Measurements from ENCODE around the gene PSIP1.

The PSIP1 gene

DNA sequence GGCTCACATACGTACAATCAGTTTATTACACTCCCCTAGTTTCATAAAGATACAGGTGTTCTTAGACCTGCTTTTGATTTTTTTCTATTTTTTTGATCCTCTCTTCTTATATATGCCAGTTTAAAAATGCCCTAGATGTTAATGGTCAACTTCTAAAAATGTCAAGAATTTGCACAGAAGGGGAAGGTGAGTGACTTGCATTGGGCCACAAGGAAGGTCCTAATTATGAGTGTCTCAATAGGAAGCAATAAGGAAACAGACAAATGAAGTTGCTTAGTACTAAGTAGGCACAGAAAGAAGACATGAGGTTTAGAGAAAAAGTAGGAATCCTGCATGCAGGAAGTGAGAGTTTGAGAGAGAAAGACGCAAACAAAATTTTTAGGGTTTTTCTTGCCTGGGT, 38.8 kb upstream of the PSIP1 start:
- TF ChIP-seq, protein P1, sequence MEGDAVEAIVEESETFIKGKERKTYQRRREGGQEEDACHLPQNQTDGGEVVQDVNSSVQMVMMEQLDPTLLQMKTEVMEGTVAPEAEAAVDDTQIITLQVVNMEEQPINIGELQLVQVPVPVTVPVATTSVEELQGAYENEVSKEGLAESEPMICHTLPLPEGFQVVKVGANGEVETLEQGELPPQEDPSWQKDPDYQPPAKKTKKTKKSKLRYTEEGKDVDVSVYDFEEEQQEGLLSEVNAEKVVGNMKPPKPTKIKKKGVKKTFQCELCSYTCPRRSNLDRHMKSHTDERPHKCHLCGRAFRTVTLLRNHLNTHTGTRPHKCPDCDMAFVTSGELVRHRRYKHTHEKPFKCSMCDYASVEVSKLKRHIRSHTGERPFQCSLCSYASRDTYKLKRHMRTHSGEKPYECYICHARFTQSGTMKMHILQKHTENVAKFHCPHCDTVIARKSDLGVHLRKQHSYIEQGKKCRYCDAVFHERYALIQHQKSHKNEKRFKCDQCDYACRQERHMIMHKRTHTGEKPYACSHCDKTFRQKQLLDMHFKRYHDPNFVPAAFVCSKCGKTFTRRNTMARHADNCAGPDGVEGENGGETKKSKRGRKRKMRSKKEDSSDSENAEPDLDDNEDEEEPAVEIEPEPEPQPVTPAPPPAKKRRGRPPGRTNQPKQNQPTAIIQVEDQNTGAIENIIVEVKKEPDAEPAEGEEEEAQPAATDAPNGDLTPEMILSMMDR (IDR thresholded peaks at IDR 0.05; ENCODE audit: low read length) = no peak
- no peak for TF ChIP-seq EZH2 (IDR thresholded peaks at IDR 0.05; ENCODE audit: borderline replicate concordance, low read length)
- no peaks in the 10 kb centered on the region for H4K20me1 ChIP-seq (ENCODE audit: insufficient read depth, low read length)
- H3K9ac ChIP-seq (ENCODE audit: low read length) = no peak overlapping the region
- H3K27ac ChIP-seq (ENCODE audit: low read depth, low read length, poor library complexity, severe bottlenecking) = no peak overlapping the region
- H3F3A ChIP-seq (ENCODE audit: insufficient read depth, low read length) = no peaks in the 10 kb centered on the region
- H3K36me3 ChIP-seq (ENCODE audit: insufficient read depth, low read length) = no peaks in the 10 kb centered on the region
- H3K4me1 ChIP-seq (ENCODE audit: insufficient read depth, low read length, severe bottlenecking) = peaks cover 18% of the 10 kb centered on the region
- no peak overlapping the region for H3K4me2 ChIP-seq (ENCODE audit: low read length)
- no peaks in the 10 kb centered on the region for H3K9me2 ChIP-seq (ENCODE audit: low read depth, low read length)
- no peaks in the 10 kb centered on the region for H3K27me3 ChIP-seq (ENCODE audit: insufficient read depth, low read length)
- no peak overlapping the region for H2AFZ ChIP-seq (ENCODE audit: low read length)
- H3K4me3 ChIP-seq (ENCODE audit: low read depth, low read length, poor library complexity, severe bottlenecking) = no peak overlapping the region
- H3K79me2 ChIP-seq (ENCODE audit: insufficient read depth, low read length) = no peaks in the 10 kb centered on the region
- no peaks in the 10 kb centered on the region for H3K9me3 ChIP-seq (ENCODE audit: low read length)

DNA sequence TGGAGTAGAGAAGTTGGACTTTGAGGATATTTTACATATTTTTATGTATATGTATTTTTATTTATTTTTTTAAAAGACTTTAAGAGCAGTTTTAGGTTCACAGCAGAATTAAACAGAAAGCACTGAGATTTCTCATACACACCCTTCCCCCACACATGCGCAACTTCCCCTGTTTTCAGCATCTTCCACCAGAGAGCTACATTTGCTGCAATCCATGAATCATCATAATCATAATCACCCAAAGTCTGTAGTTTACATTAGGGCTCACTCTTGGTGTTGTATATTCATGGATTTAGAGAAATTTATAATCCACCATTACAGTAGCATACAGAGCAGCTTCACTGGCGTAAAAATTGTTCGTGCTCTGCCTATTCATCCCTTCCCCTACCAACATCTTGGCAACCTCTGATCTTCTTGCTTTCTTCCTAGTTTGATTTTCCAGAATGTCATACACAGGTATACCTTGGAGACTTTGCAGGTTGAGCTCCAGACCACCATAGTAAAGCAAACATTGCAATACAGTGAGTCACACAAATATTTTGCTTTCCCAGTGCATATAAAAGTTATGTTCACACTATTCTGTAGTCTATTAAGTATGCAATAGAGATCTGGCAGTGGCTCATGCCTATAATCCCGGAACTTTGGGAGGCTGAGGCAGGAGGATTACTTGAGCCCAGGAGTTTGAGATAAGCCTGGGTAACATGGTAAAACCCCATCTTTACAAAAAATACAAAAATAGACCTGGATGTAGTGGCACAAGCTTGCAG, 32.5 kb upstream of the PSIP1 start:
- no peak overlapping the region for H3K4me3 ChIP-seq (ENCODE audit: low read depth, low read length, poor library complexity, severe bottlenecking)
- H3K9me2 ChIP-seq (ENCODE audit: low read depth, low read length) = no peaks in the 10 kb centered on the region
- H3K4me2 ChIP-seq (ENCODE audit: low read length) = no peak overlapping the region
- no peak overlapping the region for H3K27ac ChIP-seq (ENCODE audit: low read depth, low read length, poor library complexity, severe bottlenecking)
- TF ChIP-seq EZH2 (IDR thresholded peaks at IDR 0.05; ENCODE audit: borderline replicate concordance, low read length) = no peak
- TF ChIP-seq, protein P1 (IDR thresholded peaks at IDR 0.05; ENCODE audit: low read length) = no peak
- H2AFZ ChIP-seq (ENCODE audit: low read length) = no peak overlapping the region
- H3F3A ChIP-seq (ENCODE audit: insufficient read depth, low read length) = no peaks in the 10 kb centered on the region
- no peaks in the 10 kb centered on the region for H3K4me1 ChIP-seq (ENCODE audit: insufficient read depth, low read length, severe bottlenecking)
- H4K20me1 ChIP-seq (ENCODE audit: insufficient read depth, low read length) = no peaks in the 10 kb centered on the region
- no peaks in the 10 kb centered on the region for H3K79me2 ChIP-seq (ENCODE audit: insufficient read depth, low read length)
- H3K36me3 ChIP-seq (ENCODE audit: insufficient read depth, low read length) = no peaks in the 10 kb centered on the region; the same call in 1 of the 2 replicates
- no peak overlapping the region for H3K9ac ChIP-seq (ENCODE audit: low read length)
- no peaks in the 10 kb centered on the region for H3K9me3 ChIP-seq (ENCODE audit: low read length)
- H3K27me3 ChIP-seq (ENCODE audit: insufficient read depth, low read length) = no peaks in the 10 kb centered on the region

DNA sequence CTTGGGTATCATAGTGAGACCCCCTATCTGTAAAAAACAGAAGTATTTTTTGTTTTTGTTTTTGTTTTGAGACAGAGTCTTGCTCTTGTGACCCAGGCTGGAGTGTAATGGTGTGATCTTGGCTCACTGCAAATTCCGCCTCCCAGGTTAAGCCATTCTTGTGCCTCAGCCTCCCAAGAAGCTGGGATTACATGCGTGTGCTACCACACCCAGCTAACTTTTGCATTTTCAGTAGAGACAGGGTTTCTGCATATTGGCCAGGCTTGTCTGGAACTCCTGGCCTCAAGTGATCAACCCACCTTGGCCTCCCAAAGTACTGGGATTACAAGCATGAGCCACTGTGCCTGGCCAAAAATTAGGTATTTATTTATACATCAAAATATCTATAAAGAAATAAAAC, 31.9 kb upstream of the PSIP1 start:
- no peak overlapping the region for H2AFZ ChIP-seq (ENCODE audit: low read length)
- H3K4me1 ChIP-seq (ENCODE audit: insufficient read depth, low read length, severe bottlenecking) = no peaks in the 10 kb centered on the region
- H3K9ac ChIP-seq (ENCODE audit: low read length) = no peak overlapping the region
- H3K36me3 ChIP-seq (ENCODE audit: insufficient read depth, low read length) = no peaks in the 10 kb centered on the region; the same call in 1 of the 2 replicates
- no peak overlapping the region for H3K4me3 ChIP-seq (ENCODE audit: low read depth, low read length, poor library complexity, severe bottlenecking)
- TF ChIP-seq, protein P1 (IDR thresholded peaks at IDR 0.05; ENCODE audit: low read length) = no peak
- TF ChIP-seq EZH2 (IDR thresholded peaks at IDR 0.05; ENCODE audit: borderline replicate concordance, low read length) = no peak
- H3K79me2 ChIP-seq (ENCODE audit: insufficient read depth, low read length) = no peaks in the 10 kb centered on the region
- H3K27me3 ChIP-seq (ENCODE audit: insufficient read depth, low read length) = no peaks in the 10 kb centered on the region
- H3K27ac ChIP-seq (ENCODE audit: low read depth, low read length, poor library complexity, severe bottlenecking) = no peak overlapping the region
- H3K4me2 ChIP-seq (ENCODE audit: low read length) = no peak overlapping the region
- H3K9me2 ChIP-seq (ENCODE audit: low read depth, low read length) = no peaks in the 10 kb centered on the region
- no peaks in the 10 kb centered on the region for H3F3A ChIP-seq (ENCODE audit: insufficient read depth, low read length)
- H4K20me1 ChIP-seq (ENCODE audit: insufficient read depth, low read length) = no peaks in the 10 kb centered on the region
- no peaks in the 10 kb centered on the region for H3K9me3 ChIP-seq (ENCODE audit: low read length)

All from OCI-LY1 (cell line).